Peyer's patch (tissue), 4 donors: ENCODE data around the gene SH3PXD2B. TPM values are rescaled to one million over a fixed set of nuclear protein-coding genes. Genes with fewer than 3 reads are reported as not detected.
A peak's percentile ranks its signal among the peaks of the same experiment; 100 is the strongest.
"Not testable (repeated sequence)": the region's sequence is repeated elsewhere in the genome, so short reads cannot be mapped to it uniquely, and the experiment has no call there.

ENCODE experiments used
- DNase-seq, 3 donors: peaks; one replicate each; pipeline ENCODE4 v3.0.0-alpha.2; 2017 to 2019
- H3K27ac ChIP-seq, 4 donors: fragments of 200-600 bp; sonication (generic); one replicate each; pipeline ENCODE4 v1.5.1; 2016 to 2019
- H3K27me3 ChIP-seq, 2 donors: fragments of 200-600 bp; sonication (generic); one replicate each; pipeline ENCODE4 v1.5.1; 2019
- H3K36me3 ChIP-seq, 3 donors: fragments of 200-600 bp; sonication (generic); one replicate each; pipeline ENCODE4 v1.5.1; 2016 to 2019
- H3K4me1 ChIP-seq, 4 donors: fragments of 200-600 bp; sonication (generic); one replicate each; pipeline ENCODE4 v1.5.1; 2016 to 2019
- H3K4me3 ChIP-seq, 4 donors: fragments of 200-600 bp; sonication (generic); 1 replicate in 3 of 4; 2 replicates in 1 of 4; pipeline ENCODE4 v1.5.1; 2016 to 2019; ENCODE audit warnings: mild to moderate bottlenecking in 1 of 4
- H3K9me3 ChIP-seq, 4 donors: fragments of 200-600 bp; sonication (generic); one replicate each; pipeline ENCODE4 v1.5.1; 2016 to 2019; ENCODE audit warnings: mild to moderate bottlenecking in 1 of 4
- POLR2A ChIP-seq, 2 donors: fragments of 450-650 bp; IDR thresholded peaks; one replicate each; pipeline ENCODE4 v1.5.1; 2017; ENCODE audit warnings: antibody characterized with exemption in 2 of 2, mild to moderate bottlenecking in 2 of 2, moderate library complexity in 2 of 2
- total RNA-seq, 4 donors: library from RNA; depleted of rRNA; stranded (reverse); fragments of >200 nt; gene quantifications; one replicate each; pipeline ENCODE4 v1.1.0, GENCODE V29; 2016
- TF ChIP-seq, protein P1 (sequence below), 6 experiments: fragments of 450-650 bp in 4 of 6; fragments of 200-600 bp in 2 of 6; sonication (generic) in 1 of 6; IDR thresholded peaks; one replicate each; pipeline ENCODE4 v1.5.1; 2017 to 2019; ENCODE audit warnings: antibody characterized with exemption in 6 of 6, mild to moderate bottlenecking in 3 of 6, moderate library complexity in 1 of 6

Gene SH3PXD2B
- total RNA-seq, 4 donors from 2014 or later = 5.8 to 26.4 (median 11.7) TPM

DNA sequence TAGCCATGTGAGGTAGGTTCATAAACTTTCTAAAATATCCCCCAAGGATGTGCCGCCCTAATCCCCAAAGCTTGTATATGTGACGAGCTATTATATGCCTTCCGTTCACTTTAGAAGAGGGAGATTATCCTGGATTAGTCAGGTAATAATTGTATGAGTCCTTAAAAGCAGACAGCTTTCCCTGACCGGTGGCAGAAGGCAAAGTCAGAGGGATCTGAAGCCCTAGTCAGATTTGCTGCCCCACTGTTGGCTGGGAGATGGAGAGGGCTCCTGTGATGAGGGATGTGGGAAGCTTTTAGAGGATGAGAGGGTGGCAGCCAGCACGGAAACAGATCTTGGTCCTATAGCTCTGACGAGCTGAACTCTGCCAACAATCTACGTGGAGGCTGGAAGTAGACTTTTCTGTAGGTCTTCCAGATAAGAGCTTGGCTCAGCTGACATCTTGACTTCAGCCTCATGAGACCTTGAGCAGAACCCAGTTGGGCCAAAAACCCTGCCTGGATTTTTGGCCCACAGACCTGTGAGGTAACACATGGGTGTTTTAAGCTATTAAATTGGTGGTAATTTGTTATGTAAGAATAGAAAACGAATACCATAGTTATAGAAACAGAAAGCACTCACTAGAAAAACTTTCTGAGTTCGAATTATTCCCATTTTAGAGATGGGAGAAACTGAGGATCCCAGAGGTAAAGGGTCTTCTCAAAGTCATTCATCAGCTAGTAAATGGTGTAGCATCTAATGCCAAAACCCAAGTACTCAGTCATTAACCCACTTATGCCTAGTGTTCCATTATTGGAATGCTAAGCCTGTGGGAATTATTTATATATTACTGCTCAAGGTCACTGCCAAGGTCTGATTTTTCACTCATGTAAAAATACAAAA is 48.9 kb downstream of the SH3PXD2B start:
- TF ChIP-seq, protein P1, sequence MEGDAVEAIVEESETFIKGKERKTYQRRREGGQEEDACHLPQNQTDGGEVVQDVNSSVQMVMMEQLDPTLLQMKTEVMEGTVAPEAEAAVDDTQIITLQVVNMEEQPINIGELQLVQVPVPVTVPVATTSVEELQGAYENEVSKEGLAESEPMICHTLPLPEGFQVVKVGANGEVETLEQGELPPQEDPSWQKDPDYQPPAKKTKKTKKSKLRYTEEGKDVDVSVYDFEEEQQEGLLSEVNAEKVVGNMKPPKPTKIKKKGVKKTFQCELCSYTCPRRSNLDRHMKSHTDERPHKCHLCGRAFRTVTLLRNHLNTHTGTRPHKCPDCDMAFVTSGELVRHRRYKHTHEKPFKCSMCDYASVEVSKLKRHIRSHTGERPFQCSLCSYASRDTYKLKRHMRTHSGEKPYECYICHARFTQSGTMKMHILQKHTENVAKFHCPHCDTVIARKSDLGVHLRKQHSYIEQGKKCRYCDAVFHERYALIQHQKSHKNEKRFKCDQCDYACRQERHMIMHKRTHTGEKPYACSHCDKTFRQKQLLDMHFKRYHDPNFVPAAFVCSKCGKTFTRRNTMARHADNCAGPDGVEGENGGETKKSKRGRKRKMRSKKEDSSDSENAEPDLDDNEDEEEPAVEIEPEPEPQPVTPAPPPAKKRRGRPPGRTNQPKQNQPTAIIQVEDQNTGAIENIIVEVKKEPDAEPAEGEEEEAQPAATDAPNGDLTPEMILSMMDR (IDR thresholded peaks at IDR 0.05) = no peak
- TF ChIP-seq POLR2A (IDR thresholded peaks at IDR 0.05) = no peak
- no peaks in the 10 kb centered on the region for H3K27me3 ChIP-seq
- H3K36me3 ChIP-seq = no peaks in the 10 kb centered on the region
- DNase-seq = no peak
- no peak overlapping the region for H3K27ac ChIP-seq
- no peak overlapping the region for H3K4me3 ChIP-seq
- H3K9me3 ChIP-seq = no peaks in the 10 kb centered on the region
- H3K4me1 ChIP-seq = peaks cover 0 to 15% (median 0%) of the 10 kb centered on the region in 4 donors

DNA sequence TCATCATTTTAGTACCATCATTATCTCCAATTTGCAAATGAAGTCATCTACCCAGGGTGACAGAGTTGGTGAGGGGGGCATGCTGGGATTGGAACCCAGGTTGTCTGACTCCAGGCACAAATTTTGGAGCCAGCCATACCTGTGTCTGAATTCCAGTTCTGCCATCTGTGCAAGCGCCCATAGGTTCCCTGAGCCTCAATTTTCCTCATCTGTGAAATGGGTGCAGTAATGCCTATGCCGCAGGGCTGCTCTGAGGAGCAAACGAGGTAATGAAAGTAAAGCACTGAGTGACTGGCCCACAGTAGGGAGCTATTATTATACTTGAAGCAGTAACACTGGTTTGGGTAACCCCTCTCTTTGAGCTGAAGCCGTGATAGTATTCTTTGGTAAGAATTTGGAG is 49.6 kb downstream of the SH3PXD2B start:
- H3K27me3 ChIP-seq = no peaks in the 10 kb centered on the region
- no peak for DNase-seq
- no peak overlapping the region for H3K4me3 ChIP-seq
- TF ChIP-seq POLR2A (IDR thresholded peaks at IDR 0.05) = no peak
- TF ChIP-seq, protein P1 (IDR thresholded peaks at IDR 0.05) = no peak
- peaks cover 0 to 15% (median 0%) of the 10 kb centered on the region in 4 donors for H3K4me1 ChIP-seq
- no peaks in the 10 kb centered on the region for H3K36me3 ChIP-seq
- H3K27ac ChIP-seq = no peak overlapping the region
- H3K9me3 ChIP-seq = no peaks in the 10 kb centered on the region

DNA sequence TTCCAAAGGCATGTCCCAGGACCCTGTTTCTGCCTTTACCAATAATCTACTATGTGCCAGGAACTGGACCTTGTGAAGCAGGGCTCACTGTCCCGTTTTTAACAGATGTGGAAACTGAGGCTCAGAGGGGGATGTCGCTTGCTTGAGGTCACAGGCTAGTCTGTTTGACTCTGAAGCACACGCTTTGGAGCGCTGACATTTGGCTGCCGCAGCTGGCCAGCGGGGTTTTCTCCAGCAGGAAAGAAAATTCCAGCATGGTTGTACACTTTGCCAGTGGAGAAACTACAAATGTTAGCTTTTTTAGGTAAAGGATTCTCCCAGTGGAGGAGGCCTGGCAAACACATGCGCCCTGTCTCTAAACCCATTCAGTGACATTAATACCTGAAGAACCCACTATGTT is 50.5 kb downstream of the SH3PXD2B start:
- peaks cover 0 to 15% (median 0%) of the 10 kb centered on the region in 4 donors for H3K4me1 ChIP-seq
- TF ChIP-seq, protein P1 (IDR thresholded peaks at IDR 0.05) = no peak
- no peak for TF ChIP-seq POLR2A (IDR thresholded peaks at IDR 0.05)
- H3K27ac ChIP-seq = peak overlapping the region; percentile 23 to 76 (median 54)

DNA sequence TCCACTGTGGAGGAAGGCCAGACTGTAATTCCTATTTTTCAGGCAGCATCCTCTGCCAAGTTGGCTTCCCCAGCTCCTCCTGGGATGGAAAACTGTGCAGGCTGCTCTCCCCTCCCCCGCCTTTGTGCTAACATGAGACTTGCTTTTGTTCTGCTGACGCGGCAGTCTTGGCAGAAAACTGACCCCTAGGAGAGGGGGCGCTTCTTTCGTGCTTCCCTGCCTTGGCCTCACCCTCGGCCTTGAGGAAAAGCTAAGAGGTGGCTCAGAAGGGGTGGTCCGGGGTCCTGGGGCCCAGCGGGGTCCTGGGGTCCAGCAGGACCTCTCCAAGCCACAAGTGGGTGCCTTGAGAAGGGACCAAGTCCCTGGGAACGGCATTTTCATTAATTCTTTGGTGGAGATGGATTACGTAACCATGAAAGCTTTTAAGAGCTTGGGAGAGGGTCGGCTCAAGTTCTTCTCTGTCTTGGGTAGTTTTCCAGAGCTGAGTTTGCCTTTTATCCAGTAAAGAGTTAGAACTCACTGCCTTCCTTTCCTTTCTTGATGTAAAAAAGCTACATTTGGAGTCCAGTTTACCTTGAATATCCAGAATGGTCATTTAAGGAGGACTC is 51.0 kb downstream of the SH3PXD2B start:
- TF ChIP-seq POLR2A (IDR thresholded peaks at IDR 0.05) = no peak
- TF ChIP-seq, protein P1 (IDR thresholded peaks at IDR 0.05) = no peak
- H3K27ac ChIP-seq = peak overlapping the region; percentile 23 to 76 (median 54)
- peak in 2 of 3 donors; percentile 28 to 64 for DNase-seq

More for the DNA sequence above, 50.5 kb downstream of the SH3PXD2B start:
- DNase-seq = no peak
- H3K27me3 ChIP-seq = no peaks in the 10 kb centered on the region
- no peaks in the 10 kb centered on the region for H3K9me3 ChIP-seq
- no peak overlapping the region for H3K4me3 ChIP-seq
- no peaks in the 10 kb centered on the region for H3K36me3 ChIP-seq

DNA sequence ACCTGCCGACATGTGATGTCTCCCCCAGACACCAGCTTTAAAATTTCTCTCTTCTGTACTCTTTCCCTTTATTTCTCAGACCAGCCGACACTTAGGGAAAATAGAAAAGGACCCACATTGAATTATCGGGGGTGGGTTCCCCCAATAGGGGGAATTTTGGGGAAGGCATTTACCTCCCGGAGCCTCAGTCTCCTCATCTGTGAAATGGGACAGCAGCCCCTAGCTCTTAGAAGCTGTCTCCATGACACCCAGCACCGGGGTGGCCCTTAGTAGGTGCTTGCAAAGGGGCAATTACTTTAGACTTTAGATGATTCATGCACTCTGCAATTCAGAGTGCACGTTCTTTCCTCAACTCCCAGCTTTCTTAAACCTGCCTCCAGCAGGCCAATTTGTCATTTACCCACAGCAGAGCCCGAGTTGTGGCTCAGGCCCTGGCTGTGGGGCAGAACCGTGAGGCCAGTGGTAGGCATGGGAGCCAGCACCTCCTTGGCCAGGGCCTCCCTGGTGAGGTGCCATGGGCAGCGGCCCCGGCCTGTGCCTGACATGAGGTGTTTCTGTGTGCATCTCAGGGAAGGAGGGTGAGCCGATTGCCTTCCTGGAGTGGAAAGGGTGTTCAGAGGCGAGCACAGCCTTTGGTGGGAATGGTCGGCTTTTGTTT is 51.7 kb downstream of the SH3PXD2B start:
- Histone ChIP-seq H3K9me3 (no peaks in the 10 kb centered on the region), H3K4me1 (peaks cover 0 to 15% (median 0%) of the 10 kb centered on the region in 4 donors), H3K27me3 (no peaks in the 10 kb centered on the region), H3K36me3 (no peaks in the 10 kb centered on the region), H3K4me3 (no peak overlapping the region), H3K27ac (peak overlapping the region in 3 of 4 donors; percentile 23 to 76 (median 66))
- TF ChIP-seq, protein P1 (IDR thresholded peaks at IDR 0.05) = no peak
- TF ChIP-seq POLR2A (IDR thresholded peaks at IDR 0.05) = no peak
- DNase-seq = no peak

More for the DNA sequence above, 51.0 kb downstream of the SH3PXD2B start:
- H3K36me3 ChIP-seq = no peaks in the 10 kb centered on the region
- peaks cover 0 to 15% (median 0%) of the 10 kb centered on the region in 4 donors for H3K4me1 ChIP-seq
- no peaks in the 10 kb centered on the region for H3K9me3 ChIP-seq
- no peaks in the 10 kb centered on the region for H3K27me3 ChIP-seq
- no peak overlapping the region for H3K4me3 ChIP-seq

DNA sequence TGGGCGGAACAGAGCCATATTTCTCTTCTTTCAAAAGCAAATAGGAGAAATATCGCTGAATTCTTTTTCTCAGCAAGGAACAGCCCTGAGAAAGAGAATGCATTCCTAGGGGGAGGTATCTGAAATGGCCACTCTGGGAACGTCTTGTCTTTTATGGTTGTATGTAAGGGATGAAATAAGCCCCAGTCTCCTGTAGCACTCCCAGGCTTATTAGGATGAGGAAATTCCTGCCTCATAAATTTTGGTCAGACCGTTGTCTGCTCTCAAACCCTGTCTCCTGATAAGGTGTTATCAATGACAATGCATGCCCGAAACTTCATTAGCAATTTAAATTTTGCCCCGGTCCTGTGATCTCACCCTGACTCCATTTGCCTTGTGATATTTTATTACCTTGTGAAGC is 52.3 kb downstream of the SH3PXD2B start:
- not testable (repeated sequence) for DNase-seq, H3K9me3 ChIP-seq, H3K36me3 ChIP-seq, H3K27me3 ChIP-seq, H3K4me3 ChIP-seq, H3K27ac ChIP-seq
- peaks cover 0 to 15% (median 0%) of the 10 kb centered on the region in 4 donors for H3K4me1 ChIP-seq
